ENCODE data around the gene ZNF785.
A peak's percentile ranks its signal among the peaks of the same experiment; 100 is the strongest.
"Not testable (repeated sequence)": the region's sequence is repeated elsewhere in the genome, so short reads cannot be mapped to it uniquely, and the experiment has no call there.

ZNF785 gene

DNA sequence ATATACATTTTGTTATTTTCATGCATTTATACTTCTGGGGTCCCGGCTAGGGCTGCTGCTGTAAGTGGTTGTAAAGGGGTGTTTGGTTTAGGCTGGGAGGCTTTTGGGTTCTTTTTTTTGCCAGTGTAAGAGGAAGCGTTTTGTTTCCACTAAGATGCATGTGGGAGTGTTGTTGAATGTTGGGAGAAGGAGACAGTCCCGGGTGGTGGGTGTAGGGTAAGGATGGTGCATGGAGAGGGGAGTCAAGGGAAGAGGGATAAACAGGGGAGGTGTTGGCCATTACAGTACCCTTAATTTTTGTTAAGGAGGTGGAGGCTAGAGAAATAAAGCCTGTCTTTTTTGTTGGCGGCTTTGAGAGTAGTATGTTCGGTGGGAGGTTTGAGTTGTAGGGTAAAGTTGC, 42.4 kb downstream of the ZNF785 start:
- ChIA-PET CTCF (interaction anchor here (1.1 to 1.6 kb wide), 2 partner anchors 15 to 72 kb away, joined by 4 to 6 read pairs; partner anchors contain the start of gene ZNF764), POLR2A (interaction anchor here (1.6 to 11.3 kb wide), 5 partner anchors 8 to 29 kb away, joined by 4 to 181 read pairs (median 15); partner anchors contain the start of genes ZNF688, ZNF747 and ZNF764)
- TF ChIP-seq SP1 (IDR thresholded peaks at IDR 0.05) = no peak
- no peak for TF ChIP-seq HDGF (IDR thresholded peaks at IDR 0.05; ENCODE audit: borderline replicate concordance)
- TF ChIP-seq ARNT (IDR thresholded peaks at IDR 0.05) = no peak
- no peak for TF ChIP-seq NFRKB (IDR thresholded peaks at IDR 0.05)
- TF ChIP-seq SUZ12 (IDR thresholded peaks at IDR 0.05) = no peak
- TF ChIP-seq TARDBP (IDR thresholded peaks at IDR 0.05) = no peak
- no peak for TF ChIP-seq FOXA1 (IDR thresholded peaks at IDR 0.05)
- no peak for TF ChIP-seq L3MBTL2 (conservative IDR thresholded peaks at IDR 0.05)
- no peak for TF ChIP-seq CTBP1 (IDR thresholded peaks at IDR 0.05; ENCODE audit: borderline replicate concordance)
- TF ChIP-seq, protein P1, sequence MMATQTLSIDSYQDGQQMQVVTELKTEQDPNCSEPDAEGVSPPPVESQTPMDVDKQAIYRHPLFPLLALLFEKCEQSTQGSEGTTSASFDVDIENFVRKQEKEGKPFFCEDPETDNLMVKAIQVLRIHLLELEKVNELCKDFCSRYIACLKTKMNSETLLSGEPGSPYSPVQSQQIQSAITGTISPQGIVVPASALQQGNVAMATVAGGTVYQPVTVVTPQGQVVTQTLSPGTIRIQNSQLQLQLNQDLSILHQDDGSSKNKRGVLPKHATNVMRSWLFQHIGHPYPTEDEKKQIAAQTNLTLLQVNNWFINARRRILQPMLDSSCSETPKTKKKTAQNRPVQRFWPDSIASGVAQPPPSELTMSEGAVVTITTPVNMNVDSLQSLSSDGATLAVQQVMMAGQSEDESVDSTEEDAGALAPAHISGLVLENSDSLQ (IDR thresholded peaks at IDR 0.05) = no peak
- TF ChIP-seq FOXM1 (IDR thresholded peaks at IDR 0.05; ENCODE audit: borderline replicate concordance) = no peak
- no peak for TF ChIP-seq ELF4 (IDR thresholded peaks at IDR 0.05)
- no peak for TF ChIP-seq BHLHE40 (IDR thresholded peaks at IDR 0.05; ENCODE audit: borderline replicate concordance)
- no peak for TF ChIP-seq ZNF384 (IDR thresholded peaks at IDR 0.05)
- TF ChIP-seq FOXK2 (IDR thresholded peaks at IDR 0.05) = no peak
- no peak for TF ChIP-seq LEF1 (IDR thresholded peaks at IDR 0.05; ENCODE audit: borderline replicate concordance)

DNA sequence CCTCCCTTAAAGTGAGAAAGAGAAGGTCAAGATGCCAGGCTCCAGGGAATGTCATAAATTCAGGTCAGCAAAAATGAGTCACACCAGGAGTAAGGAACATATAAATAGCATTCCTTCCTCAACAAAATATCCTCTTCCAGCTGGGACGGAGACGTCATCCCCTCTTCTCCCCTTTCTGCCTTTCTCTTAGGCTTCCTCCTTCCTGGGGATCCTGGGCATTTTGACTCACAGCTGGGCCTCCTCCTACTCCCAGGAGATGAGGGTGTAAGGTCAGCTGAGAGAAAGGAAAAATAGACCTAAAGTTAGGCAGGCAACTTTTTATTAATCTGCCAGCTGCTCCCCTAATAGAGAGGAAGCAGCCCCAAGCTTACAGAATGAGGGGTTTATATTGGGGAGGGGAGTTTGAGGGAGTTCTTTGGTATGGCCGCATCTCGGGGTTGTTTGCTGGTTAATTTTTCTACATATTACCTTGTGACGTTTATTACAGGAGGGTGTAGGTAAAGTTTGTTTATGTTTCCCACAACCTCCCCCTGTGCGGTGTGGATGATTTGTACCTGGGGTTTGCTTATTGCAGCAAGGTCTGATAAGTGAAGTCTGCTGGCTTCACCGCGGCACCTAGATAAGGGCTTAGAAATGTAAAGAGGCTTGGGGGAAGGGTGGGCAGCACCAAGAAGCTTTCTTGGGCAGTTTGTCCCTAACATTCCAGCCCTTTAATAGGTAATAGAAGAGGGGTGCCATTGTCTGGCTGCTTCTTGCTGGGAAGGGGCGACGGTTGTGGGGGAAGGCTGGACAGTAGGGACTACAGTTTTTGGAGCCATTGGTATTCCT, 43.8 kb downstream of the ZNF785 start:
- TF ChIP-seq HDGF (IDR thresholded peaks at IDR 0.05; ENCODE audit: borderline replicate concordance) = 0 out of 2 replicates have a peak, but pooled peaks have one; percentile 17
- no peak for TF ChIP-seq LEF1 (IDR thresholded peaks at IDR 0.05; ENCODE audit: borderline replicate concordance)
- no peak for DNase-seq (ENCODE audit: extremely low spot score)
- ChIA-PET POLR2A (interaction anchor here (0.8 to 11.3 kb wide), 8 partner anchors 12 to 164 kb away, joined by 3 to 181 read pairs (median 4); partner anchors contain the start of genes DCTPP1, ZNF688 and ZNF764), CTCF (interaction anchor here (1.6 kb wide), 1 partner anchor 16 kb away, joined by 6 read pairs; the partner anchor contains the start of gene ZNF764)

More for the DNA sequence above, 42.4 kb downstream of the ZNF785 start:
- DNase-seq (ENCODE audit: extremely low spot score) = no peak

DNA sequence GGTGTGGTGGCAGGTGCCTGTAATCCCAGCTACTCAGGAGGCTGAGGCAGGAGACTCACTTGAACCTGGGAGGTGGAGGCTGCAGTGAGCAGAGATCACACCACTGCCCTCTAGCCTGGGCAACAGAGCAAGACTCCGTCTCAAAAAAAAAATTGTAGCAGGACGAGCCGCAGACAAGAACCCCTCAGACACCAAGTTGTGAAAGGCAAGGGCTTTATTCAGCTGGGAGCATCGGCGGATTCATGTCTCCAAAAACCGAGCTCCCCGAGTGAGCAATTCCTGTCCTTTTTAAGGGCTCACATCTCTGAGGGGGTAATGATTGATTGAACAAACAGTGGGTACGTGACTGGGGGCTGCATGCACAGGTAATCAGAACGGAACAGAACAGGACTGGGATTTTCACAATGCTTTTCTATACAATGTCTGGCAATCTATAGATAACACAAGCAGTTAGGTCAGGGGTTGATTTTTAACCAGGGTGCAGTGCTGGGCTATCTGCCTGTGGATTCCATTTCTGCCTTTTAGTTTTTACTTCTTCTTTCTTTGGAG, 44.5 kb downstream of the ZNF785 start:
- CTCF ChIA-PET; DNase-seq (ENCODE audit: extremely low spot score): not testable (repeated sequence)
- POLR2A ChIA-PET = interaction anchor here (0.8 to 11.3 kb wide), 10 partner anchors 9 to 163 kb away, joined by 3 to 181 read pairs (median 4); partner anchors contain the start of genes DCTPP1, ZNF688 and ZNF764

DNA sequence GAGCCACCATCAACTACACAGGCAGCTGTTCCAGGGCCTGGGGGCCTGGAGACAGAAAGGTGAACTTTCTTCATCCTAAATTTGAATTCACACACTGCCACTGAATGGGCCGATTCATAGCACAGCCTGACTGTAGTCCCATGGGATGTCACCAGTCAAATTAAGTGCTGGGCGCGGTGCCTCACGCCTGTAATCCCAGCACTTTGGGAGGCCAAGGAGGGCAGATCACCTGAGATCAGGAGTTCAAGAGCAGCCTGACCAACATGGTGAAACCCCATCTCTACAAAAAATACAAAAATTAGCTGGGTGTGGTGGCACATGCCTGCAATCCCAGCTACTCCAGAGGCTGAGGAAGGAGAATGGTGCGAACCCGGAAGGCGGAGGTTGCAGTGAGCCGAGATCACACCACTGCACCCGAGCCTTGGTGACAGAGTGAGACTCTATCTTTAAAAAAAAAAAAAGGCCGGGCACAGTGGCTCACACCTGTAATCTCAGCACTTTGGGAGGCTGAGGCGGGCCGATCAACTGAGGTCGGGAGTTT, 45.4 kb downstream of the ZNF785 start:
- CTCF ChIA-PET; DNase-seq (ENCODE audit: extremely low spot score): not testable (repeated sequence)
- POLR2A ChIA-PET = interaction anchor here (0.8 to 11.3 kb wide), 7 partner anchors 10 to 110 kb away, joined by 3 to 181 read pairs (median 3); partner anchors contain the start of genes DCTPP1, ZNF688 and ZNF764

DNA sequence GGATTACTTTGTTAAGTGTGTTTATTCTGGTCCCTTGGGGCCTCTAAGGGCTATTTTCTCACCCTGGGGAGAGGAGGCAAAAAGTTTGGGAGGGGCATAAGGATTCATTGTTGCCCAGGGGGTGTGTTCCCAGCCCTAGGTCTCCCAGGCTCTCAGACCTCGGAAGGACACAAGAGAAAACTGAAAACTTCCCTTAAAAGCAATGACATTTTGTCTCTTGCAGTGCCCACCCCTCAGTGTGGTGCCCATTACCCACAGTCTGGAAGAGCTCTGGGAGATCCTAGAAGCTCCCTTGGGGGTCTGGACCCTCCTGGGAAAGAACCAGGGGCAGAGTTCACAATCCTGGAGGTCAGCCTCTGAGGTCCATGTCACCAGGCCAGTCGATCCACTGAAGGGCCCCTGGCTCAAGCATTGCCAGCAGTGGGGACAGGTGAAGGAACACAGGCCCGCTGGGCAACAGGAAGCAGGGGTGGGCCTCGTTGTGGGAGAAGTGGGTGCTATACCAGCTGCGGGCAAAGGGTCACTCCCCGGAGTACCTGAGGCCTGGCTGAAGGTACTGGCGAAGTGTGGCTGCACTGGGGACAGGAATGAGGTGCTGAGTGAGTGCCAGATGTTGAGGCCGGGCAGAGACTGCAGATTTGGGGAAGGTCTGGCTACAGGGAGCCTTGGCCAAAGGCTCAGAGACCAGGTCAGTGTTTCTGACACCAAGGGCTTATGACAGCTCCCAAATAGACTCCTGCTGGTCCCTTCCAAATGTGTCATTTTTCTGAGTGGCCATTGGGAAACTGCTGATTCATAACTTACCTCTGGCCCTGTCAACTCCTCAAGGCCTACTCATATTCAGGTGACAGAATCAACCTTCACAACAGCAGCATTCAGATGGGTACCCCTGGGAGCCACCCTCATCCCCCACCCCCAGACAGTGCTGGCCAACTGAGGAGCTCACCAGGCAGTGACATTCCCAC, 46.2 kb downstream of the ZNF785 start:
- POLR2A ChIA-PET = interaction anchor here (1.0 to 11.3 kb wide), 5 partner anchors 10 to 109 kb away, joined by 3 to 181 read pairs (median 4); partner anchors contain the start of genes DCTPP1, ZNF688 and ZNF764
- CTCF ChIA-PET = interaction anchor here (0.5 kb wide), 1 partner anchor 51 kb away, joined by 4 read pairs; no protein-coding TSS in a partner anchor
- TF ChIP-seq LEF1 (IDR thresholded peaks at IDR 0.05; ENCODE audit: borderline replicate concordance) = no peak
- TF ChIP-seq ARNT (IDR thresholded peaks at IDR 0.05) = no peak
- no peak for TF ChIP-seq HDGF (IDR thresholded peaks at IDR 0.05; ENCODE audit: borderline replicate concordance)
- TF ChIP-seq BHLHE40 (IDR thresholded peaks at IDR 0.05; ENCODE audit: borderline replicate concordance) = no peak
- TF ChIP-seq FOXM1 (IDR thresholded peaks at IDR 0.05; ENCODE audit: borderline replicate concordance) = no peak
- no peak for TF ChIP-seq NFRKB (IDR thresholded peaks at IDR 0.05)
- no peak for TF ChIP-seq FOXA1 (IDR thresholded peaks at IDR 0.05)
- TF ChIP-seq FOXK2 (IDR thresholded peaks at IDR 0.05) = no peak
- no peak for TF ChIP-seq SP1 (IDR thresholded peaks at IDR 0.05)
- TF ChIP-seq, protein P1 (IDR thresholded peaks at IDR 0.05) = no peak
- no peak for TF ChIP-seq TARDBP (IDR thresholded peaks at IDR 0.05)
- TF ChIP-seq ELF4 (IDR thresholded peaks at IDR 0.05) = no peak
- no peak for TF ChIP-seq SUZ12 (IDR thresholded peaks at IDR 0.05)
- TF ChIP-seq ZNF384 (IDR thresholded peaks at IDR 0.05) = no peak
- TF ChIP-seq L3MBTL2 (conservative IDR thresholded peaks at IDR 0.05) = no peak
- no peak for TF ChIP-seq CTBP1 (IDR thresholded peaks at IDR 0.05; ENCODE audit: borderline replicate concordance)
- DNase-seq (ENCODE audit: extremely low spot score) = no peak

DNA sequence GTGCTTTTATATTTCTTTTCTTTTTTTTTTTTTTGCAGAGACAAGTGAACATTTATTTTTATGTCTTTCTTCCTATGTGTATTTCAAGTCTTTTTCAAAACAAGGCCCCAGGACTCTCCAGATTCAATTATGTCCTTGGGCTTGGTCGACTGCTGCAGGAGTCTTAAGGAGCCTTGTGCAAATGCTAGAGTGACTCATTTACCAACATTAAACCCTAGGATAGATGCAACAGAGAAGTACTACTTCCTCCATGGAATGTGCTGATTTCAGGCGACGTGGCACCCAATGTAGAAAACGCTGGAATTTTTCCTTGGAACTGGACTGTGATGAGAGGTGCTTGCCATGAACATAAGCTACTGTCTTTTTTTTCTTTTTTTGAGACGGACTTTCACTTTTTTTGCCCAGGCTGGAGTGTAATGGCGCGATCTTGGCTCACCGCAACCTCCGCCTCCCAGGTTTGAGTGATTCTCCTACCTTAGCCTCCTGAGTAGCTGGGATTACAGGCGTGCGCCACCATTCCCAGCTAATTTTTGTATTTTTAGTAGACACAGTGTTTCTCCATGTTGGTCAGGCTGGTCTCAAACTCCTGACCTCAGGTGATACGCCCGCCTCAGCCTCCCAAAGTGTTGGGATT, 49.0 kb downstream of the ZNF785 start:
- ChIA-PET CTCF (interaction anchor here (0.6 to 1.9 kb wide), 8 partner anchors 9 to 107 kb away, joined by 3 to 12 read pairs (median 6); partner anchors contain the start of gene DCTPP1), POLR2A (interaction anchor here (0.9 to 11.3 kb wide), 21 partner anchors 7 to 353 kb away, joined by 3 to 181 read pairs (median 12); partner anchors contain the start of genes CORO1A, DCTPP1, FBRS and SEPHS2)
- not testable (repeated sequence) for DNase-seq (ENCODE audit: extremely low spot score)

Measured in HEK293T (cell line).